ENCODE measurements around the gene TBC1D1.
A peak's percentile ranks its signal among the peaks of the same experiment; 100 is the strongest.

TBC1D1 gene

GRCh38 chr4:38101563-38101962, 210.7 kb downstream of the TBC1D1 start:
- Histone ChIP-seq H4K20me1 (ENCODE audit: insufficient read depth, low read length) (no peaks in the 10 kb centered on the region), H3F3A (ENCODE audit: insufficient read depth, low read length) (peaks cover 6% of the 10 kb centered on the region), H3K9me2 (replicated peaks; ENCODE audit: insufficient read depth, low read length) (no peaks in the 10 kb centered on the region), H3K4me3 (ENCODE audit: low read length) (no peak overlapping the region), H3K4me2 (ENCODE audit: low read depth, low read length) (no peak overlapping the region), H3K9me3 (replicated peaks; ENCODE audit: insufficient read depth, low read length) (no peaks in the 10 kb centered on the region), H3K79me2 (ENCODE audit: low read length) (peaks cover 9% of the 10 kb centered on the region), H3K4me1 (ENCODE audit: low read length) (peaks cover 27% of the 10 kb centered on the region), H3K27ac (ENCODE audit: low read length) (no peak overlapping the region), H3K27me3 (replicated peaks; ENCODE audit: insufficient read depth, low read length) (no peaks in the 10 kb centered on the region), H3K36me3 (replicated peaks; ENCODE audit: insufficient read depth, low read length) (no peaks in the 10 kb centered on the region), H3K9ac (ENCODE audit: low read length) (no peak overlapping the region), H2AFZ (ENCODE audit: low read length) (no peak overlapping the region)
- DNase-seq: no peak
- TF ChIP-seq EZH2phosphoT487 (IDR thresholded peaks at IDR 0.05; ENCODE audit: low read length) (no peak), EZH2 (optimal IDR thresholded peaks at IDR 0.05; ENCODE audit: low read depth, low read length) (no peak)

DNA sequence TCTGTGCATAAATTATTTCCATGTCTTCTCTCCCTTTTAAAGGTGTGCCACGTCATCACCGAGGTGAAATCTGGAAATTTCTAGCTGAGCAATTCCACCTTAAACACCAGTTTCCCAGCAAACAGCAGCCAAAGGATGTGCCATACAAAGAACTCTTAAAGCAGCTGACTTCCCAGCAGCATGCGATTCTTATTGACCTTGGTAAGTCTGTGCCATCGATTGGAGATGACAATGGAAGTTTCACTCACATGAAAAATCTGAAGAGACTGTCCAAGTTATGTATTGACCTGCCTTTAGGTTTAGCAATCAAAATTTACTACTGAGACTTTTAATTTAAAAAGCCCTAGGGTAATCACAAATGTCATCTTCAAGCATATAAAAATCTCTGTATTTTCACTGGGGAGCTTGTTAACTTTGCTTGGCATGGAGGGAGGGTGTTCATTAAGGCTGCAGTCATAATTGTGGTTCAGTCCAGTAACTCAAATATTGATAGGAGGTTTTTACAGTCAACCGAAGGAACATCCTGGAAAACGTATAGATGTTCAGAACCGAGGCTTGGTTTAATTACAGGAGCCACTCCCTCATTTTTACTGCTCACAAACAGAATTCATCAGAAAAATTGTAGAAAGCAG, 212.2 kb downstream of the TBC1D1 start:
- no peak for DNase-seq
- Histone ChIP-seq H3K9me2 (replicated peaks; ENCODE audit: insufficient read depth, low read length) (no peaks in the 10 kb centered on the region), H3K4me2 (ENCODE audit: low read depth, low read length) (no peak overlapping the region), H3K9ac (ENCODE audit: low read length) (no peak overlapping the region), H3K27ac (ENCODE audit: low read length) (no peak overlapping the region), H3K4me3 (ENCODE audit: low read length) (no peak overlapping the region), H3K36me3 (replicated peaks; ENCODE audit: insufficient read depth, low read length) (no peaks in the 10 kb centered on the region), H2AFZ (ENCODE audit: low read length) (no peak overlapping the region), H3K79me2 (ENCODE audit: low read length) (peaks cover 9% of the 10 kb centered on the region), H3K9me3 (replicated peaks; ENCODE audit: insufficient read depth, low read length) (no peaks in the 10 kb centered on the region), H3F3A (ENCODE audit: insufficient read depth, low read length) (peaks cover 6% of the 10 kb centered on the region), H4K20me1 (ENCODE audit: insufficient read depth, low read length) (no peaks in the 10 kb centered on the region), H3K27me3 (replicated peaks; ENCODE audit: insufficient read depth, low read length) (no peaks in the 10 kb centered on the region), H3K4me1 (ENCODE audit: low read length) (peaks cover 27% of the 10 kb centered on the region)
- TF ChIP-seq CTCF (IDR thresholded peaks at IDR 0.05; ENCODE audit: low read length) (no peak), EZH2phosphoT487 (IDR thresholded peaks at IDR 0.05; ENCODE audit: low read length) (no peak), EZH2 (optimal IDR thresholded peaks at IDR 0.05; ENCODE audit: low read depth, low read length) (no peak)

- no peak overlapping the region for H2AFZ ChIP-seq (ENCODE audit: low read length)
- TF ChIP-seq CTCF (IDR thresholded peaks at IDR 0.05; ENCODE audit: low read length): no peak
- no peak for TF ChIP-seq EZH2phosphoT487 (IDR thresholded peaks at IDR 0.05; ENCODE audit: low read length)
- TF ChIP-seq EZH2 (optimal IDR thresholded peaks at IDR 0.05; ENCODE audit: low read depth, low read length): no peak
- no peak overlapping the region for H3K4me3 ChIP-seq (ENCODE audit: low read length)
- H3K27me3 ChIP-seq (replicated peaks; ENCODE audit: insufficient read depth, low read length): no peaks in the 10 kb centered on the region
- H3K27ac ChIP-seq (ENCODE audit: low read length): peak overlapping the region; percentile 69
- no peaks in the 10 kb centered on the region for H3K9me3 ChIP-seq (replicated peaks; ENCODE audit: insufficient read depth, low read length)
- peak; percentile 80 for DNase-seq
- peak overlapping the region; percentile 46 for H3K4me2 ChIP-seq (ENCODE audit: low read depth, low read length)
- H3K4me1 ChIP-seq (ENCODE audit: low read length): peaks cover 25% of the 10 kb centered on the region
- H3K9me2 ChIP-seq (replicated peaks; ENCODE audit: insufficient read depth, low read length): no peaks in the 10 kb centered on the region
- H4K20me1 ChIP-seq (ENCODE audit: insufficient read depth, low read length): no peaks in the 10 kb centered on the region
- peaks cover 6% of the 10 kb centered on the region for H3F3A ChIP-seq (ENCODE audit: insufficient read depth, low read length)
- no peaks in the 10 kb centered on the region for H3K36me3 ChIP-seq (replicated peaks; ENCODE audit: insufficient read depth, low read length)
- H3K79me2 ChIP-seq (ENCODE audit: low read length): peaks cover 9% of the 10 kb centered on the region
- H3K9ac ChIP-seq (ENCODE audit: low read length): no peak overlapping the region; the same call in 1 of the 2 replicates
Measured at GRCh38 chr4:38105475-38106220, 214.8 kb downstream of the TBC1D1 start.

Measured in MM.1S (cell line).